Fibroblast of lung (primary cell): ENCODE measurements around the gene NANOG. TPM values are rescaled to one million over a fixed set of nuclear protein-coding genes. Genes with fewer than 3 reads are reported as not detected.
"Not testable (repeated sequence)": the region's sequence is repeated elsewhere in the genome, so short reads cannot be mapped to it uniquely, and the experiment has no call there.

Experiments
- DNase-seq, 2 donors: peaks; one replicate each; pipeline versions ENCODE4 v3.0.0 to v3.0.0-alpha.2; 2010; ENCODE audit warnings: low read depth in 2 of 2
- H2AFZ ChIP-seq: 2 replicates; pipeline ENCODE4 v1.5.1; 2012; ENCODE audit warnings: low read length, control low read depth, inconsistent platforms
- H3K27ac ChIP-seq: 2 replicates; pipeline ENCODE4 v1.5.1; 2011; ENCODE audit warnings: low read length, control low read depth; ENCODE audit not compliant: insufficient read depth
- H3K27me3 ChIP-seq: 2 replicates; pipeline ENCODE4 v1.5.1; 2011; ENCODE audit warnings: mild to moderate bottlenecking, low read length; ENCODE audit not compliant: control insufficient read depth, insufficient read depth
- H3K36me3 ChIP-seq: 2 replicates; pipeline ENCODE4 v1.5.1; 2011; ENCODE audit warnings: low read length; ENCODE audit not compliant: control insufficient read depth, insufficient read depth
- H3K4me1 ChIP-seq: 2 replicates; pipeline ENCODE4 v1.5.1; 2011; ENCODE audit warnings: low read length; ENCODE audit not compliant: control insufficient read depth, insufficient read depth; ENCODE audit errors: extremely low read depth
- H3K4me2 ChIP-seq: 2 replicates; pipeline ENCODE4 v1.5.1; 2011; ENCODE audit warnings: low read length, control low read depth; ENCODE audit not compliant: insufficient read depth; ENCODE audit errors: extremely low read depth
- H3K4me3 ChIP-seq, 4 experiments: fragments of 200-600 bp in 1 of 4; sonication (generic) in 1 of 4; replicated peaks in 1 of 4; 2 replicates each; pipeline ENCODE4 v1.5.1; 2011 to 2016; ENCODE audit warnings: low read length in 4 of 4, low read depth in 3 of 4, mild to moderate bottlenecking in 3 of 4, control low read depth in 2 of 4, inconsistent platforms in 1 of 4, mixed read lengths in 1 of 4; ENCODE audit not compliant: insufficient read depth in 1 of 4; ENCODE audit errors: control extremely low read depth in 1 of 4
- H3K79me2 ChIP-seq: 2 replicates; pipeline ENCODE4 v1.5.1; 2012; ENCODE audit warnings: mild to moderate bottlenecking, low read length, inconsistent platforms; ENCODE audit not compliant: control insufficient read depth, insufficient read depth
- H3K9ac ChIP-seq: 2 replicates; pipeline ENCODE4 v1.5.1; 2011; ENCODE audit warnings: mild to moderate bottlenecking, low read length, control low read depth; ENCODE audit not compliant: insufficient read depth
- H3K9me3 ChIP-seq: 2 replicates; pipeline ENCODE4 v1.5.1; 2012; ENCODE audit warnings: low read depth, low read length; ENCODE audit not compliant: control insufficient read depth, insufficient read depth
- H4K20me1 ChIP-seq: 2 replicates; pipeline ENCODE4 v1.5.1; 2011; ENCODE audit warnings: low read length; ENCODE audit not compliant: control insufficient read depth, insufficient read depth; ENCODE audit errors: extremely low read depth
- EZH2 ChIP-seq: IDR thresholded peaks from 2 replicates; pipeline ENCODE4 v1.5.1; 2012; ENCODE audit warnings: low read length, control low read depth, mild to moderate bottlenecking; ENCODE audit errors: missing control alignments
- polyA minus RNA-seq: library from RNA; depleted of rRNA, polyadenylated mRNA; stranded (reverse); fragments of >200 nt; gene quantifications from 2 replicates; pipeline ENCODE4 v1.2.3, GENCODE V29; 2011; ENCODE audit warnings: low replicate concordance
- polyA plus RNA-seq, 2 donors: library from polyadenylated mRNA; depleted of rRNA in 1 of 2; stranded (reverse) in 1 of 2; unstranded in 1 of 2; fragments of >200 nt; gene quantifications; 2 replicates each; pipeline ENCODE4 v1.2.1, GENCODE V29; 2011 to 2012; ENCODE audit warnings: missing spikeins in 1 of 2
- total RNA-seq: library from RNA; depleted of rRNA; stranded (reverse); fragments of >200 nt; gene quantifications from 2 replicates; pipeline ENCODE4 v1.2.1, GENCODE V29; 2014
- TF ChIP-seq, protein P1 (sequence below), 2 donors: IDR thresholded peaks in 1 of 2; conservative IDR thresholded peaks in 1 of 2; 1 replicate in 1 of 2; 2 replicates in 1 of 2; pipeline ENCODE4 v1.5.1; 2011 to 2012; ENCODE audit warnings: low read length in 2 of 2, control low read depth in 1 of 2, inconsistent platforms in 1 of 2, low read depth in 1 of 2, mild to moderate bottlenecking in 1 of 2

The NANOG gene
- total RNA-seq (not detected in 2 replicates), polyA plus RNA-seq (0.02 TPM in 1 of 2 replicates, not detected in the other), polyA minus RNA-seq (not detected in 2 replicates)
- polyA plus RNA-seq (2012) = not detected in 2 replicates

- not testable (repeated sequence) for H3K4me3 ChIP-seq, H3K4me2 ChIP-seq, H3K36me3 ChIP-seq, H3K9me3 ChIP-seq, H2AFZ ChIP-seq, H3K9ac ChIP-seq, H4K20me1 ChIP-seq, H3K27me3 ChIP-seq, H3K79me2 ChIP-seq, DNase-seq, H3K4me1 ChIP-seq, H3K27ac ChIP-seq
Observed at GRCh38 chr12:7788884-7789528, at the start of gene NANOG. TSS of gene NANOG (plus strand) at chr12:7789402. CDS start at chr12:7789615, 213 bp downstream.

DNA sequence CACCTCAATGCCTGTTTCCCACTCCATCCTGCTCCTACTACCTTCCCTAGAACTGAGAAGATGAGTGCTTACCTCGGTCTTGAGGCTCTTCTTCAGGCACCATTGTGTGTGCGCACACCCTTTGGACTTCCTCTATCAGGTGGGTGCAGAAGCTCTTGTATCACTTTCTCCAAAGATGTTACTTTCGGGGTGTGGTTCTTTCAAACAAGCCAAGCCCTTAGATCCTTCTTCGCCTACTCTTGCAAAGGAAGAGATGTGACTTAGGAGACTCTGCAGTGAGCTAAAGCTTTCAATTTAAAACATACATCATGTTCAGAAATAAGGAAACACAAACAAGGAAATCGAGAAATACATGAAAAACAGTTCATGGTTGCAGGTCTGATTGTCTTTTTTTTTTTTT lies 42.0 kb upstream of the NANOG start, which contains the start of gene CLEC4C:
TSS of gene CLEC4C (minus strand) at position 130 of the 400 bp plus-strand sequence. CDS start at position 103, 27 bp downstream.
- H3K79me2 ChIP-seq = no peaks in the 10 kb centered on the region

DNA sequence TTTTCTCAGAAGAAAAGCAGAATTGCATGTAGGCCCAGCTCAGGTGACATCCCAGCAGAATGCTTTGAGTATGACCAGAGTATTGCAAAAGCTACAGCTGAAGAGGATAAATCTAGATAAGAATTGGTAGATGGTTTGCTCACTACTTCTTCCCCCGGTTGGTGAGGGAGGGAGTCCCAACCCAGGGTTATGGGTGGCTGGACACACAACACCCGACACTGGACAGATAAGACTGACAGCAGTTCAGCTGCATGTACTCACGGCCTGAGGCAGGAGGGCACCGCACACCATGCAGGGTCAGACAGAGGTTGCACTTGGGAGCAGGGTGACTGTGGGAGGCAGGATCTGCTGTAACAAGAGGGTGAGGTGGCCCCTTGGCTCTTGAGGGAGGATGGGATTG lies 40.4 kb upstream of the NANOG start:
- Histone ChIP-seq H3K27ac (no peak overlapping the region), H3K9me3 (no peaks in the 10 kb centered on the region), H3K79me2 (no peaks in the 10 kb centered on the region), H2AFZ (no peak overlapping the region), H3K36me3 (no peaks in the 10 kb centered on the region), H3K9ac (no peak overlapping the region), H3K4me2 (no peak overlapping the region), H3K27me3 (no peaks in the 10 kb centered on the region), H3K4me3 (no peak overlapping the region), H3K4me1 (no peaks in the 10 kb centered on the region), H4K20me1 (no peaks in the 10 kb centered on the region)
- DNase-seq = no peak
- TF ChIP-seq EZH2 = no peak
- TF ChIP-seq, protein P1, sequence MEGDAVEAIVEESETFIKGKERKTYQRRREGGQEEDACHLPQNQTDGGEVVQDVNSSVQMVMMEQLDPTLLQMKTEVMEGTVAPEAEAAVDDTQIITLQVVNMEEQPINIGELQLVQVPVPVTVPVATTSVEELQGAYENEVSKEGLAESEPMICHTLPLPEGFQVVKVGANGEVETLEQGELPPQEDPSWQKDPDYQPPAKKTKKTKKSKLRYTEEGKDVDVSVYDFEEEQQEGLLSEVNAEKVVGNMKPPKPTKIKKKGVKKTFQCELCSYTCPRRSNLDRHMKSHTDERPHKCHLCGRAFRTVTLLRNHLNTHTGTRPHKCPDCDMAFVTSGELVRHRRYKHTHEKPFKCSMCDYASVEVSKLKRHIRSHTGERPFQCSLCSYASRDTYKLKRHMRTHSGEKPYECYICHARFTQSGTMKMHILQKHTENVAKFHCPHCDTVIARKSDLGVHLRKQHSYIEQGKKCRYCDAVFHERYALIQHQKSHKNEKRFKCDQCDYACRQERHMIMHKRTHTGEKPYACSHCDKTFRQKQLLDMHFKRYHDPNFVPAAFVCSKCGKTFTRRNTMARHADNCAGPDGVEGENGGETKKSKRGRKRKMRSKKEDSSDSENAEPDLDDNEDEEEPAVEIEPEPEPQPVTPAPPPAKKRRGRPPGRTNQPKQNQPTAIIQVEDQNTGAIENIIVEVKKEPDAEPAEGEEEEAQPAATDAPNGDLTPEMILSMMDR (conservative IDR thresholded peaks at IDR 0.05 in 1 of 2, IDR thresholded peaks at IDR 0.05 in 1 of 2; ENCODE audit: low read depth in 1 of 2, low read length in 2 of 2) = no peak

More for the DNA sequence above, 42.0 kb upstream of the NANOG start, which contains the start of gene CLEC4C:
- no peak within 1 kb of the TSS for H3K27ac ChIP-seq
- H3K9ac ChIP-seq = no peak within 1 kb of the TSS
- H3K4me1 ChIP-seq = no peaks in the 10 kb centered on the region
- no peak within 1 kb of the TSS for H3K4me3 ChIP-seq
- no peak for DNase-seq
- no peaks in the 10 kb centered on the region for H4K20me1 ChIP-seq
- H3K4me2 ChIP-seq = no peak within 1 kb of the TSS
- no peaks in the 10 kb centered on the region for H3K9me3 ChIP-seq
- H3K36me3 ChIP-seq = no peaks in the 10 kb centered on the region
- H2AFZ ChIP-seq = no peak within 1 kb of the TSS
- no peaks in the 10 kb centered on the region for H3K27me3 ChIP-seq
- TF ChIP-seq, protein P1 (conservative IDR thresholded peaks at IDR 0.05 in 1 of 2, IDR thresholded peaks at IDR 0.05 in 1 of 2; ENCODE audit: low read depth in 1 of 2, low read length in 2 of 2) = no peak
- no peak for TF ChIP-seq EZH2
